ENCODE measurements around the gene UQCC2.
A peak's percentile ranks its signal among the peaks of the same experiment; 100 is the strongest.

UQCC2 gene

GRCh38 chr6:33705268-33705885, 6.1 kb downstream of the UQCC2 start:
- DNase-seq: no peak

- DNase-seq: no peak
Observed at GRCh38 chr6:33704215-33705066, 7.1 kb downstream of the UQCC2 start.

- DNase-seq: peak; percentile 3
Observed at GRCh38 chr6:33702345-33702977, 9.0 kb downstream of the UQCC2 start.

- DNase-seq: peak; percentile 28
Observed at GRCh38 chr6:33700391-33701050, 11.0 kb downstream of the UQCC2 start.

- DNase-seq: no peak
Observed at GRCh38 chr6:33699739-33700138, 11.8 kb downstream of the UQCC2 start.

GRCh38 chr6:33699131-33699530, 12.4 kb downstream of the UQCC2 start:
- no peak for DNase-seq

- DNase-seq: no peak
Observed at GRCh38 chr6:33698494-33698893, 13.0 kb downstream of the UQCC2 start.

- no peak for DNase-seq
Observed at GRCh38 chr6:33697845-33698244, 13.7 kb downstream of the UQCC2 start.

- no peak for DNase-seq
Observed at GRCh38 chr6:33696548-33697518, 14.7 kb downstream of the UQCC2 start.

- no peak for DNase-seq
Observed at GRCh38 chr6:33696076-33696475, 15.4 kb downstream of the UQCC2 start.

- DNase-seq: no peak
Observed at GRCh38 chr6:33695451-33695887, 16.0 kb downstream of the UQCC2 start.

- no peak for DNase-seq
Observed at GRCh38 chr6:33694977-33695376, 16.5 kb downstream of the UQCC2 start.

GRCh38 chr6:33694401-33694931, 17.0 kb downstream of the UQCC2 start:
- no peak for DNase-seq

- DNase-seq: no peak
Observed at GRCh38 chr6:33693186-33694105, 18.1 kb downstream of the UQCC2 start.

- DNase-seq: peak; percentile 35
Observed at GRCh38 chr6:33692760-33693158, 18.7 kb downstream of the UQCC2 start.

GRCh38 chr6:33692078-33692759, 19.3 kb downstream of the UQCC2 start:
- DNase-seq: no peak

- no peak for DNase-seq
Observed at GRCh38 chr6:33691456-33692077, 19.9 kb downstream of the UQCC2 start.

- DNase-seq: no peak
Observed at GRCh38 chr6:33690766-33691165, 20.7 kb downstream of the UQCC2 start.

GRCh38 chr6:33689879-33690278, 21.6 kb downstream of the UQCC2 start:
- no peak for DNase-seq

GRCh38 chr6:33689148-33689494, 22.4 kb downstream of the UQCC2 start:
- DNase-seq: no peak

Measured in GF-D8 (cell line).